SH-SY5Y (cell line): Measurements from ENCODE around the gene SLC35G1.

Source experiments
- GATA2 ChIP-seq: IDR thresholded peaks from 2 replicates; pipeline ENCODE4 v1.6.1; 2011; ENCODE audit warnings: mild to moderate bottlenecking, low read depth, low read length
- GATA3 ChIP-seq: IDR thresholded peaks from 2 replicates; pipeline ENCODE4 v1.6.1; 2011; ENCODE audit warnings: low read depth, mild to moderate bottlenecking, low read length, moderate library complexity

- TF ChIP-seq GATA3 = no peak
- TF ChIP-seq GATA2 = no peak
Observed at GRCh38 chr10:93893646-93894515, at the start of gene SLC35G1.
